GM11168 (cell line): ENCODE data around the gene ABHD1.
"Not testable (repeated sequence)": the region's sequence is repeated elsewhere in the genome, so short reads cannot be mapped to it uniquely, and the experiment has no call there.

Experiments used
- in situ Hi-C: fragments of 300-500 bp; cut with MboI; formaldehyde crosslinking; loops from one replicate; pipeline ENCODE4 v1.12.0; 2022; ENCODE audit warnings: low sequenced_read_pairs; ENCODE audit not compliant: unreplicated experiment

Gene ABHD1

GRCh38 chr2:27123302-27124150, at the start of gene ABHD1:
TSS of gene ABHD1 (plus strand) at chr2:27123815. CDS start at chr2:27123949, 134 bp downstream.
- in situ Hi-C loops: no loop called here

- in situ Hi-C loops: no loop called here
Observed at GRCh38 chr2:27074738-27075565, 48.7 kb upstream of the ABHD1 start.

GRCh38 chr2:27075566-27075871, 48.1 kb upstream of the ABHD1 start:
- in situ Hi-C loops: not testable (repeated sequence)

- in situ Hi-C loops: no loop called here
Observed at GRCh38 chr2:27076323-27076722, 47.3 kb upstream of the ABHD1 start.

- in situ Hi-C loops: no loop called here
Observed at GRCh38 chr2:27077231-27077630, 46.4 kb upstream of the ABHD1 start.

GRCh38 chr2:27078267-27079194, 45.1 kb upstream of the ABHD1 start, which contains the start of gene EMILIN1:
TSS of gene EMILIN1 (plus strand) at chr2:27078615. CDS start at chr2:27079066, 451 bp downstream.
- in situ Hi-C loops: no loop called here

GRCh38 chr2:27079233-27080139, 44.1 kb upstream of the ABHD1 start:
- in situ Hi-C loops: no loop called here

- in situ Hi-C loops: no loop called here
Observed at GRCh38 chr2:27080140-27080469, 43.5 kb upstream of the ABHD1 start.

- in situ Hi-C loops: no loop called here
Observed at GRCh38 chr2:27080603-27080936, 43.0 kb upstream of the ABHD1 start.

GRCh38 chr2:27081984-27082772, 41.4 kb upstream of the ABHD1 start:
- in situ Hi-C loops: no loop called here

GRCh38 chr2:27082773-27083409, 40.7 kb upstream of the ABHD1 start:
- in situ Hi-C loops: no loop called here

GRCh38 chr2:27083410-27084296, 40.0 kb upstream of the ABHD1 start:
- in situ Hi-C loops: no loop called here

GRCh38 chr2:27084297-27085061, 39.1 kb upstream of the ABHD1 start:
- in situ Hi-C loops: no loop called here

- in situ Hi-C loops: no loop called here
Observed at GRCh38 chr2:27085062-27085672, 38.4 kb upstream of the ABHD1 start.

- in situ Hi-C loops: no loop called here
Observed at GRCh38 chr2:27085673-27086089, 37.9 kb upstream of the ABHD1 start.

- in situ Hi-C loops: no loop called here
Observed at GRCh38 chr2:27086090-27086723, 37.4 kb upstream of the ABHD1 start.
